ENCODE results near the gene SHTN1.

DNA sequence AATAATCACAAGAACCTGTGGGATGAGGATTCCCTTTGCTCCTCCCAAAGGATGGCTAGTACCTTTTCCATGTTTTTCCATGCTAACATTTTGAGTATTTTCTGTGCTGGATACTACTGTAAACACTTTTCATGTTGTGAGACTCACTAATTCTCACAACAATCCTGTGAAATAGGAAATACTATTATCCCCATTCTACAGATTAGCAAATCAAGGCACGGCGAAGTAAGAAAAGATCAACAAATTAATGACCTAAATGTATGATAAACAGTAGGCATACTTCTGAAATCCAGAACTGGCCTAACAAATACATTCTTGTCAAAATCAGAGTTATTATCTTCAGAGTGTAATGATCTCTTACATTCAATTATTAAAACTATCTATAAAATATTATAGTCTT lies 86.4 kb downstream of the SHTN1 start:
- TF ChIP-seq EZH2 (IDR thresholded peaks at IDR 0.05; ENCODE audit: borderline replicate concordance, low read depth, low read length, poor library complexity, severe bottlenecking): no peak
- TF ChIP-seq, protein P1, sequence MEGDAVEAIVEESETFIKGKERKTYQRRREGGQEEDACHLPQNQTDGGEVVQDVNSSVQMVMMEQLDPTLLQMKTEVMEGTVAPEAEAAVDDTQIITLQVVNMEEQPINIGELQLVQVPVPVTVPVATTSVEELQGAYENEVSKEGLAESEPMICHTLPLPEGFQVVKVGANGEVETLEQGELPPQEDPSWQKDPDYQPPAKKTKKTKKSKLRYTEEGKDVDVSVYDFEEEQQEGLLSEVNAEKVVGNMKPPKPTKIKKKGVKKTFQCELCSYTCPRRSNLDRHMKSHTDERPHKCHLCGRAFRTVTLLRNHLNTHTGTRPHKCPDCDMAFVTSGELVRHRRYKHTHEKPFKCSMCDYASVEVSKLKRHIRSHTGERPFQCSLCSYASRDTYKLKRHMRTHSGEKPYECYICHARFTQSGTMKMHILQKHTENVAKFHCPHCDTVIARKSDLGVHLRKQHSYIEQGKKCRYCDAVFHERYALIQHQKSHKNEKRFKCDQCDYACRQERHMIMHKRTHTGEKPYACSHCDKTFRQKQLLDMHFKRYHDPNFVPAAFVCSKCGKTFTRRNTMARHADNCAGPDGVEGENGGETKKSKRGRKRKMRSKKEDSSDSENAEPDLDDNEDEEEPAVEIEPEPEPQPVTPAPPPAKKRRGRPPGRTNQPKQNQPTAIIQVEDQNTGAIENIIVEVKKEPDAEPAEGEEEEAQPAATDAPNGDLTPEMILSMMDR (conservative IDR thresholded peaks at IDR 0.05; ENCODE audit: low read depth, low read length): no peak
